A172 (cell line): ENCODE measurements around the gene MRRF. TPM values are rescaled to one million over a fixed set of nuclear protein-coding genes. Genes with fewer than 3 reads are reported as not detected.

ENCODE experiments used
- DNase-seq: peaks from one replicate; pipeline ENCODE4 v3.0.0-alpha.2; 2015; ENCODE audit warnings: low spot score
- total RNA-seq: library from RNA; depleted of rRNA; stranded (reverse); fragments of >200 nt; shearing (Covaris generic); gene quantifications from 2 replicates; pipeline ENCODE4 v1.2.3, GENCODE V29; 2014

MRRF gene
- total RNA-seq, 1 experiment from 2014 or later = 120 TPM

DNA sequence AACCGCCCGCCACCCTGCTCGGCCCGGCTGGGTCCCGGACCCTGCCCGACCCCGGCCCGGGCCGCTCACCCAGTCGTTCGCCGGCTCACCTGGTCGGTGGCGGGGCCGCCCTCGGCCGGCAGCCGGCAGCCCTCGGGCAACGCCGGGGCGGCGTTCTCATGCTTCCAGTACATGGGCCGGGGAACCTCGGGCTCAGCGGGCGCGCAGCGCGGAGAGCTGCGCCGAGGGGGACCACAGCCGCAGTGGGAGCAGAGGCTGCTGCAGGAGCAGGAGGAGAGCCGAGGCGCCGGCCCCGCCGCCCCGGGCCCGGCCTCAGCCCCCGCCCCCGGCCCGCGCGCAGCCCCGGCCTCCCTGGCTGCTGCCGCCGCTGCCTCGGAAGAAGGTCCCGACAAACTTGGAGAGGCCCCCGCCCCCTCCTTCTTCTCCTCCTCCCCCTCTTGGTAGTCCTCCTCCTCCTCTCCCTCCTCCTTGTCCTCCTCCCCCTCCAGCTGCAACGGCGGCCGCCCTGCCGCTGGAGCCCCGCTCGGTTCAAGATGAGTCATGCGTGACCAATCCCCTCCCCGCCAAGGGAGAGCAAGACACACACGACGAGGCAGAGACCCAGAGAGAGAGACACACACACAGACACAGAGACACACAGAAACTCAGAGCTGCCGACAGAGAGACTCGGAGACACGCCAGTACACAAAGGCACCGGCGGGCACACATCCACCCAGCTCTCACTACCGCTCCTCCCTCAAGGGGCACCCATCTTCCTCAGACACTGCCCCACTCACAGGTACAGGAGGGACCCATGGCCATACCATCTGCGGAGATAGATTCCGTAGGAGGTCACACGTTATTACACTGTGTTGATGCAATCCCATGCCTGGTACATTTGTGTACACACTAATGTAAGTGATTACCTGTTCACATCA is 35.9 kb upstream of the MRRF start, which contains the start of gene LHX6:
TSS of gene LHX6 (minus strand) at position 390 of the 917 bp plus-strand sequence. CDS start at position 173, 217 bp downstream.
- DNase-seq = peak; percentile 47

DNA sequence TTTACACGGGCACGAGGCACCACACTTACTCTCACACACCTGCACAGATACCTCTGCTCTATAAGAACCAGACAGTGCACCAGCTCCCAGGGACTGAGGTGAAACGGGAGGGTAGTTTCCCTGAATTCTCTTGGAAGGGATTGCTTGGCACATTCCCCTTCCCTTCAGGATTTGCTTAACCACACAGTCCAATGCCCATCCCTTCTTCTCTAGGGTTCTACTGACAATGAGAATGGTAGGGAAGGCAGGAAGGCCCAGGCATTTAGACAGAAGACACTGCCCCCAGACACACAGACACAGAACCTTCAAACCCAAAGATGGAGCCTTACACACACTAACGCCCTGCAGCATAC is 35.2 kb upstream of the MRRF start:
- DNase-seq = no peak

- DNase-seq = no peak
Measured at GRCh38 chr9:122232796-122233306, 31.8 kb upstream of the MRRF start.

GRCh38 chr9:122234022-122234748 is 30.5 kb upstream of the MRRF start:
- DNase-seq = no peak

DNA sequence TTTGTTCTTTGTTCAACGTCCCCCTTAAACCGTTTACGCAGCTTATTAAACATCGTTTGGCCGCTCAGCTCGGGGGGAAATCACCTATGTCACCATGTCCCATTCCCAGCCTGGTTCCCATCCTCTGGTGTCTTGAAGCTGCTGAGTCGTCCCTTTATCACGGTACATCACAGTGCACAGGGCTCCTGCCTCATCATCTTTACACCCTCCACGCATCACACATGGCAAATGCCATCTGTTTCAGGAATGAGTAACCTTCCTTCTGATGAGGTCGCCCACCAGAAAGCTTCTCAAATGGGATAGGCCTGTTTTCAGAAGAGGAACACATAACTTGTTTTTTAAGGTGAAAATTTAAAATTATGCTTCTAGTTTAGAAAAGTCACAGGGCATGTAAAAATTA is 28.0 kb upstream of the MRRF start:
- DNase-seq = no peak

- DNase-seq = no peak
Measured at GRCh38 chr9:122239722-122240121, 25.0 kb upstream of the MRRF start.

- no peak for DNase-seq
Measured at GRCh38 chr9:122244349-122244748, 20.3 kb upstream of the MRRF start.

GRCh38 chr9:122246666-122247065 is 18.0 kb upstream of the MRRF start:
- DNase-seq = no peak

DNA sequence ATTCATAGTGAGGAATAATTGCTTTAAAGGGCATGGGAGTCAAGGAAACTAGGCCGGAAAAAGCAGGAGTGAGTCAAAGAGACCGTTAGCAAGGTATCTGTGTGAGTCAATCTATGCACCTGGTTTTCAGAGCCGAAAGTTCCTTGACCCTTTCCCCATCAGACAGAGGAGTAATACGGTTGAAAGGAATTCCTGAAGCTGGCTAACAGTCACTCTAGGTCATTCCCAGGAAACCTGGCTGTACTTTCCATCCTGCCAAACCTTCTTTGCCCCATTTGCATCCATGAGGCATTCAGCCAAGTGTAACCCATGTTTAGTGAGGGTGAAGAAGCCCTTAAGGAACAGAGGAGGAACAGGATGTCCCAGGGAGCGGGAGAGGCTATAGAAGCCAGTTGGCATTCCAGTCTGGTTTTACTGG is 16.2 kb upstream of the MRRF start:
- no peak for DNase-seq

DNA sequence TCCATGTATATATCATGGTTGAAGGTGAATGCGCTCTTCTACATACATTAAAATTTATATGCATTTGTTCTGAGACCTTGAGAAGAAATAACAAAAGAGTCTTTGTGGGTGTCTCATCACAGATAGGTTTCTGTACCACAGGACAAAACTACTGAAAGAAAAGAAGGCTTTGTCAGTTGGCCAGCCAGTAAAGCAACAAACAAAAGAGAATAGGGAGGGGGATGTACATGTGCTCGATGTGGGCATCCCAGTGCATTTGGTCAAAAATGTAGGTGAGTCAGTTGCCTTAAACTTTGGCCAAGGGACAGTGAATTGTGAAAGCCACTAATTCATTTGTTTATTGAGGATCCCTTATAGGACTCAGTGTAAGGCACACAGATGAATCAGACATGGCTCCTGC is 13.3 kb upstream of the MRRF start:
- no peak for DNase-seq

DNA sequence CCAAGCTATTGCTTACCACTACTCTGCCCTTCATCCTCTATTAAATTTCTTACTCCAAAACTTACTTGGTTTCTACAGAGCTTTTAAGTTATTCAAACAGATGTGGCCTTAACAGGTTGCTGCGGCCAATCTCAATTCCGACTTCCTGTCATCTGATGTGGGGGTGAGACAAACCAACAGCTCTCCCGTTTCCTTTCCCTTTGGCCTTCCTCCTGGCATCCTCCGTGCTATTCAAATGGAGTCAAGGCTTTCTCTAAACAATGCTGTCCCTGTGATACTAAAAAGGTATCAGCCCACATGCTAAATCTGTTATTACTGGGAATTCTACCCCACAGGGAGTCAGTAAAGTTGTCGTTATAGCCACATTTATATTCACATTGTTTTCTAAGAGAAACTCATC is 11.9 kb upstream of the MRRF start:
- DNase-seq = no peak

GRCh38 chr9:122254761-122255160 is 9.9 kb upstream of the MRRF start:
- DNase-seq = no peak

DNA sequence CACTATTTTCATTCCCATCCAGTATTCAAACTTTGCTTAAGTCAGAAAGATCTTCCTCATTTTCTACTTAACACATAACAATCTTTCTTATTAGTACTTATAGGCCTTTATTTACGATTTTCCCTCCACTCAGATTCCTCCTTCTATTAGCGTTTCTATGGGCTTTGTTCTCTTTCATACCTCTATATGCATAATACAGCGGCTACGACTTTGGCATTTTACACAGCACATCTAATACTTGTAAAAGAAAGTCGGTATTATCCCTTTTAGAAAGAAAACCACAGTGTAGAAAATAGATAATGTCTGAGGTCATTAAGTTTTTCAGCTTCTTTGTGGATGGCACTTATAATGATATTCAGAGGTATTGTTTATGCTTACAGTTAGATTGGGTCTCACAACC is 8.5 kb upstream of the MRRF start:
- no peak for DNase-seq

DNA sequence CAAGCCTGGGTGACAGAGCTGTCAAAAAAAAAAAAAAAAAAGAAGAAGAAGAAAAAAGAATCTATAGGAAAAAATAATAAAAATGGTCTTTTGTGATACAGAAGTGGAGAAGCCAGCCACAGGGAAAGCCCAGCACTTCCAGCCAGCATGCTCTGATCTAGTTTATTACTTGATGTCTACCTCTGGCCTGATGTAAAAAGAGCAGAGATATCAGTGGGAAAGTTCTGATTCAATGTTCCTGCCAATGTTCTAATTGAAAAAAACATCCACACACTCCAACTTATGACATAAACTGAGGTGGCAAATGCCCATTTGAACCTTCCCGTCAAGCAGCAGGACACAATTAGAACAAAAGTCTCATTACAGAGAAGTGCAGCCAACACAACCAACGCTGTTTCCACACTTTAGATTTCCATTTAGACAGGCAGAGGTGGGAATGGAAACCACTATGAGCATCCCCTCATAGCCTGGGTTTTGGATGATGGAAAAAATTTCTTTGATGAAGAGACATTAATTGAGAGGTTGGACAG is 5.7 kb upstream of the MRRF start:
- DNase-seq = no peak

- DNase-seq = peak; percentile 23
Measured at GRCh38 chr9:122261469-122261881, 3.2 kb upstream of the MRRF start.

GRCh38 chr9:122262073-122262472 is 2.6 kb upstream of the MRRF start:
- no peak for DNase-seq

GRCh38 chr9:122263699-122264349 is 858 bp upstream of the MRRF start:
- DNase-seq = peak; percentile 5

- DNase-seq = no peak
Measured at GRCh38 chr9:122265149-122265915, 650 bp downstream of the MRRF start.

DNA sequence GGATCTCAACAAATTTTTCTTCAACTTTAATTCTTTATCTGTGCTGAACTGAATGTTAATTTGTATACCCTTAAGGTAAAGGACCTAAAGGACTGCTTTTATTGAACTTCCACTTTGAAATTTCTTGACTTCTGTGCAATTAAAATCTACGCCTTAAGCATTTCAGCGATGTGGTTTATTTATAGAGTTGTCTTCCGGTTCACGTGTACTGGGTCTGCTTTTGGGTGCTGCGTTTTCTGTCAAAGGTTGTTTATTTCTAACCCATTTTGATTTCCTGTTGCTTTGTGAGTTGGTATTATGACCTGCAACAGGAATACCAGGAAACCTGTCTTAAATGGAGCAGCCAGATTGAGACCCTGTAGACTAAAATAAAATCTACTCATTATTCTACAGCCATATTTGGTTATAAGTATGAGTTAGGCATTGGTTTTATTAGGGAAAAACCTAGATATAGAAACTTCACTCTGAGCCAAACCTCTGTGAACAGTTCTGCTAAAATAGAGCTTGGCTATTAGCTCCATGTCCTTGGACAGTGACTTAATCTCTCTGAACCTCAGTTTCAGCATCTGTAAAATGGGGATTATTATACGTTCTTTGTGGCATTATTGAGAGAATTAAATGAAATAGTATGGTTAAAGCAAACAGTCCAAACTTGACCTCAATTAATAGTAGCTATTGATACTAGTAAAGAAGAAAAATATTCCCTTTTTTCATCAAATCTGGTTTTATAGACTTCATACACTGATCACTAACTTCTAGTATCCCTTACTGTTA is 3.5 kb downstream of the MRRF start:
- no peak for DNase-seq

DNA sequence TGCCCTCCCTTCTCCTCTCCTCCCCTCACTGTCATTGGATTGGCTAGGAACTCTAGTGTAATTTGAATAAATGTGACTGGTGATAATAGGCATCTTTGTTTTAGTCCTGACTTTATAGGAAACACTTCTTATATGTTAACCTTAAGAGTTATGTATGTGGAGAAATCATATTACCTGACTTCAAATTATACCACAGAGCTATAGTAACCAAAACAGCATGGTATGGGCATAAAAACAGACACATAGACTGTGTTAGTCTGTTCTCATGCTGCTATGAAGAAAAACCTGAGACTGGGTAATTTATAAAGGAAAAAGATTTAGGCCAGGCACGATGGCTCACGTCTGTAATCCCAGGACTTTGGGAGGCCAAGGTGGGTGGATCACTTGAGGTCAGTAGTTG is 9.4 kb downstream of the MRRF start:
- no peak for DNase-seq
